Hepatocyte (in vitro differentiated cells): Measurements from ENCODE around the gene PIK3AP1.

ENCODE experiments used
- CTCF ChIP-seq: fragments of 200-600 bp; sonication (generic); IDR thresholded peaks from 2 replicates; pipeline ENCODE4 v1.5.1; 2016; ENCODE audit warnings: antibody characterized with exemption, mild to moderate bottlenecking; ENCODE audit not compliant: poor library complexity
- EZH2 ChIP-seq: fragments of 200-600 bp; sonication (generic); IDR thresholded peaks from 2 replicates; pipeline ENCODE4 v1.6.1; 2016; ENCODE audit warnings: antibody characterized with exemption, mild to moderate bottlenecking, borderline replicate concordance
- EZH2phosphoT487 ChIP-seq: fragments of 200-600 bp; sonication (generic); IDR thresholded peaks from one replicate; pipeline ENCODE4 v1.6.1; 2018; ENCODE audit warnings: antibody characterized with exemption, mild to moderate bottlenecking, low read depth, moderate library complexity; ENCODE audit not compliant: unreplicated experiment, severe bottlenecking

GRCh38 chr10:96612055-96612830 lies 108.1 kb downstream of the PIK3AP1 start:
- TF ChIP-seq CTCF (no peak), EZH2 (no peak), EZH2phosphoT487 (no peak)
